Kidney (tissue), 14 donors: ENCODE data around the gene VEZT. TPM values are rescaled to one million over a fixed set of nuclear protein-coding genes. Genes with fewer than 3 reads are reported as not detected.

Source experiments
- DNase-seq, 5 donors: peaks; one replicate each; pipeline ENCODE4 v3.0.0-alpha.2; 2013 to 2020
- FAIRE-seq: peaks from 2 replicates; lab custom pipeline; 2012; peaks lifted over from hg19 to GRCh38; lab: Jason Lieb, UNC
- H3K27ac ChIP-seq, 2 donors: one replicate each; pipeline ENCODE4 v1.7.0; 2013; ENCODE audit warnings: low read depth in 2 of 2, low read length in 2 of 2, inconsistent platforms in 1 of 2
- H3K27me3 ChIP-seq: one replicate; pipeline ENCODE4 v1.7.1; 2013; ENCODE audit warnings: low read length, inconsistent platforms; ENCODE audit not compliant: control insufficient read depth, insufficient read depth
- H3K36me3 ChIP-seq, 3 donors: one replicate each; pipeline versions ENCODE4 v1.7.0 to v1.7.1; 2013; ENCODE audit warnings: low read length in 3 of 3, control low read depth in 1 of 3, inconsistent platforms in 1 of 3; ENCODE audit not compliant: insufficient read depth in 3 of 3, control insufficient read depth in 2 of 3
- H3K4me1 ChIP-seq, 3 donors: one replicate each; pipeline versions ENCODE4 v1.7.0 to v1.7.1; 2013; ENCODE audit warnings: low read length in 3 of 3, inconsistent platforms in 1 of 3, low read depth in 1 of 3; ENCODE audit not compliant: control insufficient read depth in 2 of 3, insufficient read depth in 2 of 3
- H3K4me3 ChIP-seq, 3 donors: one replicate each; pipeline versions ENCODE4 v1.7.0 to v1.8.1; 2013; ENCODE audit warnings: low read length in 3 of 3, control low read depth in 1 of 3, inconsistent platforms in 1 of 3
- H3K9ac ChIP-seq, 3 donors: one replicate each; pipeline versions ENCODE4 v1.7.0 to v1.7.1; 2013; ENCODE audit warnings: low read length in 3 of 3, control low read depth in 1 of 3, inconsistent platforms in 1 of 3
- H3K9me3 ChIP-seq, 3 donors: one replicate each; pipeline versions ENCODE4 v1.7.0 to v1.7.1; 2013; ENCODE audit warnings: low read length in 3 of 3, control low read depth in 1 of 3, inconsistent platforms in 1 of 3; ENCODE audit not compliant: control insufficient read depth in 2 of 3, insufficient read depth in 1 of 3
- intact Hi-C: fragments of 100-400 bp; cut with DNase I; formaldehyde crosslinking; loops from one replicate; pipeline ENCODE4 v1.11.1; 2022
- polyA plus RNA-seq: library from polyadenylated mRNA; stranded (reverse); fragments of 350-450 nt; fragmentation: Illumina TruSeq; extraction: RNeasy Lipid Tissue Mini Kit (QIAGEN cat#74804); gene quantifications from one replicate; pipeline ENCODE4 v1.2.3, GENCODE V29; 2014; ENCODE audit warnings: low read depth, low replicate concordance; ENCODE audit not compliant: insufficient read depth
- total RNA-seq: library from RNA; stranded (reverse); fragmentation: NEBNext Ultra II Directional; extraction: Animal tissue kit (Norgen Biotek cat#: 25700); gene quantifications from one replicate; pipeline ENCODE4 v1.2.1, GENCODE V29; 2021
- TF ChIP-seq, protein P1 (sequence below): IDR thresholded peaks from 3 replicates; pipeline ENCODE4 v1.5.1; 2012; ENCODE audit warnings: mild to moderate bottlenecking, moderate library complexity, borderline replicate concordance; ENCODE audit not compliant: insufficient read depth; ENCODE audit errors: extremely low read depth
- donor health status: control.
- donor health status: control.
- donor health status: control.
- donor health status: control.
- donor health status: control.
- donor health status: DM: yes; HTN: yes; CAD: no.
- donor health status: Normal renal cell carcinoma (clear cell type).

The VEZT gene
- total and polyA plus RNA-seq, 2 donors from 2014 or later = 24.8 to 69.0 TPM

DNA sequence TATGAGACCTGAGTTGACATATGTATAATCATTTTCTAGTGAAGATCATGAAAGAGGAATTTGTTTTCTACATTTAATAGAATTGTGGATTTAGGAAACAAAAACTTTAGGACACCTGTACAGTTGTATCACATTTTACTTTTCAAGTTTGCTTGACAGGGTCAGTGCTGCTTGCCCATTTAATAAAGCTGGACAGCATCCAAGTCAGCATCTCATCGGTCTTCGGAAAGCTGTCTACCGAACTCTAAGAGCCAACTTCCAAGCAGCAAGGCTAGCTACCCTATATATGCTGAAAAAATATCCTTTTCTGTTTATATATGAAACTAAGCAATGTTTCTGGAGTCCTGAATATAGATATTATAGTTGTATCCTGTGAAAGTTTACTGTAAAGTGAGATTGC lies 52.3 kb downstream of the VEZT start:
- H3K36me3 ChIP-seq = peaks cover 2 to 42% (median 12%) of the 10 kb centered on the region in 3 donors
- TF ChIP-seq, protein P1, sequence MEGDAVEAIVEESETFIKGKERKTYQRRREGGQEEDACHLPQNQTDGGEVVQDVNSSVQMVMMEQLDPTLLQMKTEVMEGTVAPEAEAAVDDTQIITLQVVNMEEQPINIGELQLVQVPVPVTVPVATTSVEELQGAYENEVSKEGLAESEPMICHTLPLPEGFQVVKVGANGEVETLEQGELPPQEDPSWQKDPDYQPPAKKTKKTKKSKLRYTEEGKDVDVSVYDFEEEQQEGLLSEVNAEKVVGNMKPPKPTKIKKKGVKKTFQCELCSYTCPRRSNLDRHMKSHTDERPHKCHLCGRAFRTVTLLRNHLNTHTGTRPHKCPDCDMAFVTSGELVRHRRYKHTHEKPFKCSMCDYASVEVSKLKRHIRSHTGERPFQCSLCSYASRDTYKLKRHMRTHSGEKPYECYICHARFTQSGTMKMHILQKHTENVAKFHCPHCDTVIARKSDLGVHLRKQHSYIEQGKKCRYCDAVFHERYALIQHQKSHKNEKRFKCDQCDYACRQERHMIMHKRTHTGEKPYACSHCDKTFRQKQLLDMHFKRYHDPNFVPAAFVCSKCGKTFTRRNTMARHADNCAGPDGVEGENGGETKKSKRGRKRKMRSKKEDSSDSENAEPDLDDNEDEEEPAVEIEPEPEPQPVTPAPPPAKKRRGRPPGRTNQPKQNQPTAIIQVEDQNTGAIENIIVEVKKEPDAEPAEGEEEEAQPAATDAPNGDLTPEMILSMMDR = no peak

DNA sequence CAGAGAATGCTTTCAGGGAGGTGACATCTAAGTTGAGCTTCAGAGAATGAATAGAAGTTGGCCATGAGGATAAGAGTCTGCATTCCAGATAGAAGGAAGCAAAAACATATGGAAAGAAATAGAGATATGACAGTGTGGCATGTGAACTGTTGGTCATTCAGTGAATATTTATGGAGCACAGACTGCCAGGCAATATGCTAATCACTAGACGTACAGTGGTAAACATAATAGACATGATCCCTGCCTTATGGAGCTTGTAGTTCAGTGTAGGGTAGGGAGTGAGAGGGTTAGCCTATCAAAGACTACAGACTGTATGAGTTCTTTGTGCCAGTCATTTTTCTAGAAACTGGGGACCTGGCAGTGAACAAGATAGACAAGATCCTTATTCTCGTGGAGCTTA lies 53.9 kb downstream of the VEZT start:
- intact Hi-C loops = no loop called here
- Histone ChIP-seq H3K27me3 (no peaks in the 10 kb centered on the region), H3K9ac (no peak overlapping the region), H3K27ac (no peak overlapping the region), H3K9me3 (no peaks in the 10 kb centered on the region), H3K4me1 (no peaks in the 10 kb centered on the region), H3K4me3 (no peak overlapping the region), H3K36me3 (peaks cover 0 to 43% (median 10%) of the 10 kb centered on the region in 3 donors)
- DNase-seq (no peak), FAIRE-seq (no peak)
- TF ChIP-seq, protein P1 = no peak

More for the DNA sequence above, 52.3 kb downstream of the VEZT start:
- no peaks in the 10 kb centered on the region for H3K4me1 ChIP-seq
- no peaks in the 10 kb centered on the region for H3K9me3 ChIP-seq
- no peak overlapping the region for H3K9ac ChIP-seq
- DNase-seq = no peak
- H3K4me3 ChIP-seq = no peak overlapping the region
- intact Hi-C loops = no loop called here
- no peak overlapping the region for H3K27ac ChIP-seq
- no peak for FAIRE-seq
- H3K27me3 ChIP-seq = no peaks in the 10 kb centered on the region

DNA sequence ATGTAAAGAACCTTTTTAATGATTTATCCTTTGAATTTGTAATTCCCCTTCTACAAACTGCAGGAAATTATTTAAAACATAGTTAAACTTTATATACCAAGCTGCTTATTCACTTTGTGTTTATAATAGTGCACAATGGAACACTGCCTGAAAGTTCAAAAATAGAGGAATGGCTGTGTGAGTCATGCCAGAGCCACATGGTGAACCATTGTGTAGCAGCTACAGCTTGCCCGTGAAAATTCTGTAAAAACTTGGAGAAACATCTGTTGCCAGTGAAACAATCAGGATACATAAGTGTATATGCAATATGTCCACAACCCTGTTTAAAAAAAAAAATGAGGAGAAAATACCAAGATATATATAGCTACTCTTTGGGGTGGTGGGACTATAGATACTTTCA lies 59.5 kb downstream of the VEZT start:
- DNase-seq = no peak
- intact Hi-C loops = no loop called here
- no peak overlapping the region for H3K9ac ChIP-seq

More for the DNA sequence above, 59.5 kb downstream of the VEZT start:
- Histone ChIP-seq H3K36me3 (peaks cover 0 to 10% (median 7%) of the 10 kb centered on the region in 3 donors), H3K27me3 (no peaks in the 10 kb centered on the region), H3K9me3 (no peaks in the 10 kb centered on the region), H3K4me3 (no peak overlapping the region), H3K4me1 (no peaks in the 10 kb centered on the region), H3K27ac (no peak overlapping the region)
- TF ChIP-seq, protein P1 = no peak
- FAIRE-seq = no peak
